Measurements from ENCODE around the gene PNP. TPM values are rescaled to one million over a fixed set of nuclear protein-coding genes. Genes with fewer than 3 reads are reported as not detected.
A peak's percentile ranks its signal among the peaks of the same experiment; 100 is the strongest.

Gene PNP
- total and polyA plus RNA-seq, 4 donors: 22.9 to 156 (median 35.8) TPM

GRCh38 chr14:20461225-20462141 is 7.7 kb upstream of the PNP start, which contains the start of gene PIP4P1:
Gene PIP4P1, minus strand, starts transcription at chr14:20461434. Its CDS starts 109 bp downstream, at chr14:20461325.
- Histone ChIP-seq H3K4me1 (ENCODE audit: control insufficient read depth in 4 of 4, insufficient read depth in 4 of 4, low read length in 3 of 4) (peaks cover 0 to 20% (median 12%) of the 10 kb centered on the region in 4 donors), H3K4me3 (ENCODE audit: low read depth in 1 of 3, low read length in 3 of 3) (peak within 1 kb of the TSS; percentile 79 to 87 (median 82)), H3K27ac (ENCODE audit: low read depth in 1 of 2, low read length in 2 of 2) (peak within 1 kb of the TSS; percentile 79 to 89), H3K9ac (ENCODE audit: low read depth in 1 of 2, low read length in 2 of 2) (peak within 1 kb of the TSS; percentile 59 to 76), H3K36me3 (ENCODE audit: control insufficient read depth in 4 of 4, insufficient read depth in 3 of 4, low read depth in 1 of 4, low read length in 3 of 4) (peaks cover 7 to 29% (median 26%) of the 10 kb centered on the region in 4 donors), H3K27me3 (ENCODE audit: control insufficient read depth in 4 of 4, insufficient read depth in 4 of 4, low read length in 3 of 4) (no peaks in the 10 kb centered on the region), H3K9me3 (ENCODE audit: control insufficient read depth in 4 of 4, low read length in 3 of 4) (no peaks in the 10 kb centered on the region)
- under 1% methylated on average over 67 of the region's 67 CpGs for WGBS
- DNase-seq (ENCODE audit: low spot score): peak; percentile 96
- TF ChIP-seq, protein P1, sequence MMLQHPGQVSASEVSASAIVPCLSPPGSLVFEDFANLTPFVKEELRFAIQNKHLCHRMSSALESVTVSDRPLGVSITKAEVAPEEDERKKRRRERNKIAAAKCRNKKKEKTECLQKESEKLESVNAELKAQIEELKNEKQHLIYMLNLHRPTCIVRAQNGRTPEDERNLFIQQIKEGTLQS (IDR thresholded peaks at IDR 0.05): peak; percentile 52
- TF ChIP-seq TAF1 (conservative IDR thresholded peaks at IDR 0.05) (no peak), ZBTB33 (IDR thresholded peaks at IDR 0.05) (peak; percentile 92), HNF4G (IDR thresholded peaks at IDR 0.05) (no peak), GABPA (IDR thresholded peaks at IDR 0.05 in 1 of 2, conservative IDR thresholded peaks at IDR 0.05 in 1 of 2) (peak in 1 of 2 donors; percentile 58), NR2F2 (IDR thresholded peaks at IDR 0.05) (no peak), EGR1 (IDR thresholded peaks at IDR 0.05; ENCODE audit: low read depth in 2 of 2) (peak in 1 of 2 donors; percentile 52), RAD21 (IDR thresholded peaks at IDR 0.05) (no peak), FOXA1 (IDR thresholded peaks at IDR 0.05) (peak; percentile 36), YY1 (IDR thresholded peaks at IDR 0.05) (peak; percentile 94), SP1 (IDR thresholded peaks at IDR 0.05) (peak; percentile 99), RXRA (IDR thresholded peaks at IDR 0.05) (peak; percentile 62 to 67), HNF4A (conservative IDR thresholded peaks at IDR 0.05) (peak in 1 of 2 donors; percentile 15), JUND (IDR thresholded peaks at IDR 0.05) (peak in 1 of 2 donors; percentile 31), REST (IDR thresholded peaks at IDR 0.05) (peak; percentile 84)
- TF ChIP-seq, protein P2, sequence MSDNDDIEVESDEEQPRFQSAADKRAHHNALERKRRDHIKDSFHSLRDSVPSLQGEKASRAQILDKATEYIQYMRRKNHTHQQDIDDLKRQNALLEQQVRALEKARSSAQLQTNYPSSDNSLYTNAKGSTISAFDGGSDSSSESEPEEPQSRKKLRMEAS (IDR thresholded peaks at IDR 0.05): peak; percentile 98

Data from liver (tissue), 9 donors.